Progenitor cell of endocrine pancreas (in vitro differentiated cells): ENCODE measurements around the gene PTAR1. TPM values are rescaled to one million over a fixed set of nuclear protein-coding genes. Genes with fewer than 3 reads are reported as not detected.

Source experiments
- DNase-seq: peaks from one replicate; pipeline ENCODE4 v3.0.0; 2021; ENCODE audit warnings: low spot score; ENCODE audit not compliant: unreplicated experiment
- H3K27ac Mint-ChIP-seq: 2 replicates; pipeline ENCODE4 v1.8.0; 2021; ENCODE audit warnings: mild to moderate bottlenecking, moderate library complexity, mixed read lengths
- H3K27me3 Mint-ChIP-seq: 2 replicates; pipeline ENCODE4 v1.8.0; 2021; ENCODE audit warnings: mixed read lengths
- H3K36me3 Mint-ChIP-seq: 2 replicates; pipeline ENCODE4 v1.8.0; 2022; ENCODE audit warnings: mixed read lengths; ENCODE audit not compliant: insufficient read depth
- H3K4me1 Mint-ChIP-seq: 2 replicates; pipeline ENCODE4 v1.8.0; 2021; ENCODE audit warnings: low read depth, mixed read lengths
- H3K4me3 Mint-ChIP-seq: 2 replicates; pipeline ENCODE4 v1.8.0; 2021; ENCODE audit warnings: low read depth, mild to moderate bottlenecking, moderate library complexity, mixed read lengths
- H3K9me3 Mint-ChIP-seq: 2 replicates; pipeline ENCODE4 v1.8.0; 2021; ENCODE audit warnings: low read depth, mixed read lengths
- total RNA-seq: library from RNA; stranded (reverse); gene quantifications from 2 replicates; pipeline ENCODE4 v1.2.1, GENCODE V29; 2021
- TF ChIP-seq, protein P1 (sequence below): fragments of 200-600 bp; sonication (generic); IDR thresholded peaks from one replicate; pipeline ENCODE4 v1.5.0; 2021; ENCODE audit warnings: antibody characterized with exemption, mild to moderate bottlenecking; ENCODE audit not compliant: unreplicated experiment

Gene PTAR1
- total RNA-seq, 1 donor from 2014 or later = 59.3 TPM

DNA sequence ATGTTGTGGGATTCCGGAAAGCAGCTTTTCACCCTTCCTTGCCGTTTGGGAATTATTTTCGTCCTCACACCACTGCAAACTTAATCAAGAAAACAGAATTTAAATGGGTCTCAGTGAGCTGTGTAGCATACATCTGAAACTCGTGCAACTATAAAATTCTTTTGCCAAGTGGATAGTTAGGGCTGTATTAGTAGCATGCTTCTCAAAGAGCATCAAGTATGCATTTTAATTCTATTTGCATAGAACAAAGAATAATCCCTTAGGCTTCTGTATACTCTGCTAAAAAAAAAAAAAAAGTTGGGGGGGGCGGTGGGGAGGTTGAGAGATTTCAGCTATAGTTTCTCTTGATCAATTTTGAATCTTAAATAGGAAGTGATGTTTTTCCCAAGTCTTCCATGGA, 75.9 kb downstream of the PTAR1 start:
- TF ChIP-seq, protein P1, sequence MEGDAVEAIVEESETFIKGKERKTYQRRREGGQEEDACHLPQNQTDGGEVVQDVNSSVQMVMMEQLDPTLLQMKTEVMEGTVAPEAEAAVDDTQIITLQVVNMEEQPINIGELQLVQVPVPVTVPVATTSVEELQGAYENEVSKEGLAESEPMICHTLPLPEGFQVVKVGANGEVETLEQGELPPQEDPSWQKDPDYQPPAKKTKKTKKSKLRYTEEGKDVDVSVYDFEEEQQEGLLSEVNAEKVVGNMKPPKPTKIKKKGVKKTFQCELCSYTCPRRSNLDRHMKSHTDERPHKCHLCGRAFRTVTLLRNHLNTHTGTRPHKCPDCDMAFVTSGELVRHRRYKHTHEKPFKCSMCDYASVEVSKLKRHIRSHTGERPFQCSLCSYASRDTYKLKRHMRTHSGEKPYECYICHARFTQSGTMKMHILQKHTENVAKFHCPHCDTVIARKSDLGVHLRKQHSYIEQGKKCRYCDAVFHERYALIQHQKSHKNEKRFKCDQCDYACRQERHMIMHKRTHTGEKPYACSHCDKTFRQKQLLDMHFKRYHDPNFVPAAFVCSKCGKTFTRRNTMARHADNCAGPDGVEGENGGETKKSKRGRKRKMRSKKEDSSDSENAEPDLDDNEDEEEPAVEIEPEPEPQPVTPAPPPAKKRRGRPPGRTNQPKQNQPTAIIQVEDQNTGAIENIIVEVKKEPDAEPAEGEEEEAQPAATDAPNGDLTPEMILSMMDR = no peak
- Mint-ChIP-seq H3K4me1 (no peaks in the 10 kb centered on the region), H3K27me3 (no peaks in the 10 kb centered on the region), H3K36me3 (no peaks in the 10 kb centered on the region), H3K9me3 (no peaks in the 10 kb centered on the region), H3K27ac (no peak overlapping the region), H3K4me3 (no peak overlapping the region)
- DNase-seq = no peak

DNA sequence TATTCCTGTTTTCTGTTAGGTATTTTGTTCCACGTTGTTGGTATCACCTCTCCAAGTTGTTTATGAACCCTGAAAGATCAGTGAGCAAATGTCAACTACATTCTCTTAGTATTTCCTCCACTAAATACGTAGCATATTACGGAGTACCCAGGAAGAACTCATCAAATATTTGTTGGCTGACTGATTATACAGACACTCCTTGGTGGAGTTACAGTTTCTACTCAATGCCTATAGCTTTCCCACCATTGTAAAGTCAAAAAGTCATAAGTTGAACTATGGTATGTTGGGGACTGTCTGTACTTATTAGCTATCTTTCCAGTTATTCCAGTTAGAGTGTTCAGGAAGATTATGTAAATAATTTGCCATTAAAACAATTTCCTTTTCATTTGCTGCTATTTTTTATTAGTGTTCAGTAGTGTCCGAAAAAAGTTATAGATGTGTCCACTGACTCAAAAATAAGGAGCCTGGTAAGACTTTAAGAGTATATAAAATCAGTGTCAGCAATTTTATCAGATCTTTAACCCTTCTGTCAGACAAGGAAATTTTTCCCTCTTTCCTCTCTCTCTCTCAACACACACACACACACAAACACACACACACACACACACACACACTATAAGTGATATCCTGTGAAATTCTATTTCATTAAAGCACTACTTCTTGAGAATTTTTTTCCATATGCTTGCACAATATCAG, 80.8 kb downstream of the PTAR1 start:
- TF ChIP-seq, protein P1 = no peak
- Mint-ChIP-seq H3K4me1 (peaks cover 3% of the 10 kb centered on the region), H3K27ac (no peak overlapping the region), H3K27me3 (peaks cover 2% of the 10 kb centered on the region), H3K36me3 (no peaks in the 10 kb centered on the region), H3K9me3 (no peaks in the 10 kb centered on the region), H3K4me3 (no peak overlapping the region)
- DNase-seq = no peak

GRCh38 chr9:69677931-69678330, 81.9 kb downstream of the PTAR1 start:
- H3K4me1 Mint-ChIP-seq = peaks cover 5% of the 10 kb centered on the region
- no peaks in the 10 kb centered on the region for H3K36me3 Mint-ChIP-seq
- no peak overlapping the region for H3K27ac Mint-ChIP-seq
- no peak overlapping the region for H3K4me3 Mint-ChIP-seq
- DNase-seq = no peak
- no peaks in the 10 kb centered on the region for H3K9me3 Mint-ChIP-seq
- peaks cover 2% of the 10 kb centered on the region for H3K27me3 Mint-ChIP-seq
- TF ChIP-seq, protein P1 = no peak

- H3K9me3 Mint-ChIP-seq = no peaks in the 10 kb centered on the region
- peaks cover 7% of the 10 kb centered on the region for H3K4me1 Mint-ChIP-seq
- TF ChIP-seq, protein P1 = no peak
- no peak overlapping the region for H3K27ac Mint-ChIP-seq
- H3K27me3 Mint-ChIP-seq = peaks cover 2% of the 10 kb centered on the region
- no peak for DNase-seq
- no peaks in the 10 kb centered on the region for H3K36me3 Mint-ChIP-seq
- no peak overlapping the region for H3K4me3 Mint-ChIP-seq
Observed at GRCh38 chr9:69675563-69675962, 84.2 kb downstream of the PTAR1 start.

DNA sequence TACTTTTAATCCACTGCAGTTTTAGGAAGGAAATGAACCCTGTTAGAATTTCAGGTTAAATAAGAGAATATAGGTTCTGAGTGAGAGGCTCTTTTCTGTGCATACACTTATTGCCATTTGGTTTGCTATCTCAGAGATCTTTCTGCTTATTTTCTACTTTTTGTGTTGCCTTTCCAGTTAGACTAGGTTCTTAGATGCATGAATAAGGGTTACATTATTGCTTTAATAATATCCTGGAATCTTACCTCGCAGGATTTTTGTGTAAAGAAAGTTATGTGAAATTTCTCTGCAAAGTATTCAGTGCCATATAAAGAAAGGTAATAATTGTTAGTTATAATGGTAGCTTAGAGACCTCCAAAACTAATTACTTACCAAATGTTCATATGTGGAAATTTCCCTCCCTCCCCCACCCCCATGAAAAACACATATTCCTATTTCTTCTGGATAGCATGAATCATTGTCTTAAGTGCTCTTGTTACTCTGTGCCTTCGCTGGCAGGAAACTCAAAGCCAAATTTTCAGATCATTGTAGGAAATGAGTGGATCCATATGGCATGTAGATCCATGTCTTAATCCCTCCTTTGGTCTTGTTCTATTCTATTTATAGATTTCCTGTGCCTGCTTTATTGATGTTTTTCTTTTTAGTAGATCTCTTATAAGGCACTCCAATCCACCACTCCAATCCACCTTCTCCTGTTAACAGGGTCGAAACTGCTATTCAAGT, 84.9 kb downstream of the PTAR1 start:
- no peaks in the 10 kb centered on the region for H3K36me3 Mint-ChIP-seq
- H3K4me3 Mint-ChIP-seq = no peak overlapping the region
- no peak overlapping the region for H3K27ac Mint-ChIP-seq
- DNase-seq = no peak
- TF ChIP-seq, protein P1 = no peak
- H3K4me1 Mint-ChIP-seq = peaks cover 7% of the 10 kb centered on the region
- peaks cover 2% of the 10 kb centered on the region for H3K27me3 Mint-ChIP-seq
- no peaks in the 10 kb centered on the region for H3K9me3 Mint-ChIP-seq
